Upper lobe of left lung (tissue), 4 donors: ENCODE results near the gene XIRP2.

Experiments
- POLR2A ChIP-seq, 4 donors: fragments of 450-650 bp; IDR thresholded peaks; one replicate each; pipeline ENCODE4 v1.5.1; 2016 to 2017; ENCODE audit warnings: antibody characterized with exemption in 4 of 4, mild to moderate bottlenecking in 2 of 4
- TF ChIP-seq, protein P1 (sequence below), 6 experiments: fragments of 450-650 bp in 4 of 6; fragments of 200-600 bp in 2 of 6; sonication (generic) in 2 of 6; IDR thresholded peaks; one replicate each; pipeline ENCODE4 v1.5.1; 2016 to 2019; ENCODE audit warnings: antibody characterized with exemption in 6 of 6

- TF ChIP-seq, protein P1, sequence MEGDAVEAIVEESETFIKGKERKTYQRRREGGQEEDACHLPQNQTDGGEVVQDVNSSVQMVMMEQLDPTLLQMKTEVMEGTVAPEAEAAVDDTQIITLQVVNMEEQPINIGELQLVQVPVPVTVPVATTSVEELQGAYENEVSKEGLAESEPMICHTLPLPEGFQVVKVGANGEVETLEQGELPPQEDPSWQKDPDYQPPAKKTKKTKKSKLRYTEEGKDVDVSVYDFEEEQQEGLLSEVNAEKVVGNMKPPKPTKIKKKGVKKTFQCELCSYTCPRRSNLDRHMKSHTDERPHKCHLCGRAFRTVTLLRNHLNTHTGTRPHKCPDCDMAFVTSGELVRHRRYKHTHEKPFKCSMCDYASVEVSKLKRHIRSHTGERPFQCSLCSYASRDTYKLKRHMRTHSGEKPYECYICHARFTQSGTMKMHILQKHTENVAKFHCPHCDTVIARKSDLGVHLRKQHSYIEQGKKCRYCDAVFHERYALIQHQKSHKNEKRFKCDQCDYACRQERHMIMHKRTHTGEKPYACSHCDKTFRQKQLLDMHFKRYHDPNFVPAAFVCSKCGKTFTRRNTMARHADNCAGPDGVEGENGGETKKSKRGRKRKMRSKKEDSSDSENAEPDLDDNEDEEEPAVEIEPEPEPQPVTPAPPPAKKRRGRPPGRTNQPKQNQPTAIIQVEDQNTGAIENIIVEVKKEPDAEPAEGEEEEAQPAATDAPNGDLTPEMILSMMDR (IDR thresholded peaks at IDR 0.05) = no peak
- TF ChIP-seq POLR2A (IDR thresholded peaks at IDR 0.05) = no peak
These were observed 248.8 kb downstream of the XIRP2 start for GRCh38 chr2:167136879-167137596.
